RPMI7951 (cell line): ENCODE data around the gene LGI2. TPM values are rescaled to one million over a fixed set of nuclear protein-coding genes. Genes with fewer than 3 reads are reported as not detected.

Experiments used
- DNase-seq: peaks from one replicate; pipeline ENCODE4 v3.0.0-alpha.2; 2012; ENCODE audit warnings: low read depth
- total RNA-seq: library from RNA; depleted of rRNA; stranded (reverse); fragments of >200 nt; shearing (Covaris generic); gene quantifications from 2 replicates; pipeline ENCODE4 v1.2.3, GENCODE V29; 2014

LGI2 gene
- total RNA-seq, 1 experiment from 2014 or later: not detected

DNA sequence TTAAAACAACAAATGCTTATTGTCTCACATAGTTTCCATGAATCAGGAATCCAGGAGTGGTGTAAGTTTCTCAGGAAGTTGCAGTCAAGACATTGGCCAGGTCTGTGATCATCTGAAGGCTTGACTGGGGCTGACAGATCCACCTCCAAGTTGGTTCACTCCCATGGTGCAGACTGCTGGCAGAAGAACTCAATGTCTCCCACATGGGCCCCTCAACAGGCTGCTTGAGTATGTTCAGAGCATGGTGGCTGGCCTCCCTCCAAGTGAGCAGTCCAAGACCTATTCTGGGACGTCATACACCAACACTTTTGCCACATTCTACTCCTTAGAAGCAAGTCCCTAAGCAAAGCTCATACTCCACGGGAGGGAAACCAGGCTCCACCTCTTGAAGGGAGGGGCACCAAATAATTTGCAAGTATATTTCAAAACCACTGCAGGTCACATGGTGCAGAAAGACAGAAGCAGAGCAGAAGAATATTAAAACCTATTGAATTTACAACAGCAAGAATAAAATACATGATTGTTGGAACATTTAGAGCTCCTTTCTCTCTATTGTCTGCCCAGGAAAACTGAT lies 35.3 kb downstream of the LGI2 start:
- no peak for DNase-seq

DNA sequence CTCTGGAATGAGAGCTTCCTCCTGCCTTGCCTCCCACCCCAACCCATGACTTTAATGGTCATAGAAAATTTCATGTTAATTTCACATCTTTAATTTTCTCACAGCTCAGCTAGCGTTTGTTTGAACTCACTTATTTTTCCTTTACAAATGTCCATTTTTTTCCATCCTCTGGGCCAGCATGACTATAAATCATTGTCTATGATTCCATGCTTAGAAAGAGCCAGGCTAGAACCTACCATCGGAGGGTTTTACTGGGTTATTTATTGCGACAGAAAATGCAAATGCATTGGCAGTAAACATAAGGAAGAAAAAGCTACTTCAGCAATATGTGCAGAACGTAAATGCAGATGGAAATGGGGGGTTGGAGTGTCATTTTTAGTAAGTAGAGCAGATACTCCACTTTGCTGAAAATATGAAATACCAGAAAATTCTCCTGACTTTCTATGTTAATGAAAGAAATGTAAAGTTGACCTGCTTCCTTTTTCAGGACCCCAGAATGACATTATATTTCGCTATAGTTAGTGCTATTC lies 37.1 kb downstream of the LGI2 start:
- no peak for DNase-seq

DNA sequence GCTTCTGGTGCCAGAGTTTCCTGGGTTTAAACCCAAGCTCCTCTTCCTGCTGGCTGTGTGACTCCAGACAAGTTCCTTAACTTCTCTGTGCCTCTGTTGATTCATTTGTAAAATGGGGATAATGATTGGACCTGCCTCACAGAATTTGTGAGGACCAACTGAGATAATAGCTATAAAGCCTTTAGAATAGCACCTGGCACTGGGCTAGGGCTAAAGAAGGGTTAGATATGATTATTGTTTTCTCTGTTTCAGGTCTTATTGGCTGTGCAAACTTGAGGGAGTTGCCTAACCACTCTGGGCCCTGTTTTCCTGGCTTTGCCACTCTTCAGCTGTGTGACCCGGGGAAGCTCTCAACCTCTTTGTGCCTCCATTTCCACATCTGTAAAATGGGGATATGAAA lies 37.8 kb downstream of the LGI2 start:
- DNase-seq: no peak

DNA sequence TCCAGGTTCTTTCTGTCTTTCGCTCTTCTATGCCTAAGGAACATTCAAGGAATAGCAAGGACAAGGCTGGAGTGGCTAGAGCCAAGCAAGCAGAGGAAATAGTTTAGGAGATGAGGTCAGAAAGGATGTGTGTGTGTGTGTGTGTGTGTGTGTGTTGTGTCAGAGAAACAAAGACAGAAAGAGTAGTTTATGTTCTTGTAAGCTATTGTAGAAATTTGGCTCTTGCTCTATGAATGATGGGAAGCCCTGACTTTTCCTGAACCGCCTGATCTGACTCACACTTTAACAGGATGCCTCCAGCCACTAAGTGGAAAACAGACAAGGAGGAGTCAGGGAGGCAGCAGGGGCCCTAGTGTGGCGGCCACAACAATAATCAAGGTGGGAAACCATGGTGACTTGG lies 39.7 kb downstream of the LGI2 start:
- DNase-seq: peak; percentile 41

DNA sequence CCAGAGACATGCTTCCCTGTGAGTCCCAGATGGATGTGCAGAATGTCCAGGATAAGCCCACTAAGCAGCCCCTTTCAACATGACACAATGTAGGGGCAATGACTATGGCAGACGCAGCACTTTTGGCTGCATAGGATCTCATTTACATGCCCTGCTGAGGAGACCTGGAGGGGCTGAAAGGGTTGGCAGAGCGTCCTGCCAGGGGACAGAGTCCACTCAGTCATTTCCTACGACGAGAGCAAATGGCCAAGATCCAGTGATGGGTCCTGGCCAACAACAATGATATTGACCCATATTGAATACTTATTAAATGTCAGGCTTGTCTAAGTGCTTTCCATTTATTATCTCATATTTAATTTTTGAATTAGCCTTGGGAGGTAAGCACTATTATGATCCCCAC lies 41.4 kb downstream of the LGI2 start:
- DNase-seq: no peak

DNA sequence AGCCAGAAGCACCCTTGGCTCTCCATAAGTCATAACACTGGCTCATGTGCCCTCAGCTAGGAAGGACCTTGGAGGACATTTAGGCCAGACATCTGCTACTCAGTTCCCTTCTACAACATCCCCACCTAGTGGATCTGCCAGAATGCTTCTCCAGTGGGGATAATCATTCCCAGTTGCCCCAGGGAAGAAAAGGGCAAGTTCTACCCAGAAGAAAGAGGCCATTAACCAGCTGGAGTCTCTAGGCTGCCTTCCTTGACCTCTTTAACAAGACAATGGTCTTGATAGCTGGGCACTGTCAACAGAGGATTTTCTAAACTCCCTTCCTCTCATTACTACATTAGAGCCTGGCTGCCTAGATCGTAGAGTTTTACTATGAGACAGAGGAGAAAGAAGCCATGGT lies 42.0 kb downstream of the LGI2 start:
- peak; percentile 59 for DNase-seq

DNA sequence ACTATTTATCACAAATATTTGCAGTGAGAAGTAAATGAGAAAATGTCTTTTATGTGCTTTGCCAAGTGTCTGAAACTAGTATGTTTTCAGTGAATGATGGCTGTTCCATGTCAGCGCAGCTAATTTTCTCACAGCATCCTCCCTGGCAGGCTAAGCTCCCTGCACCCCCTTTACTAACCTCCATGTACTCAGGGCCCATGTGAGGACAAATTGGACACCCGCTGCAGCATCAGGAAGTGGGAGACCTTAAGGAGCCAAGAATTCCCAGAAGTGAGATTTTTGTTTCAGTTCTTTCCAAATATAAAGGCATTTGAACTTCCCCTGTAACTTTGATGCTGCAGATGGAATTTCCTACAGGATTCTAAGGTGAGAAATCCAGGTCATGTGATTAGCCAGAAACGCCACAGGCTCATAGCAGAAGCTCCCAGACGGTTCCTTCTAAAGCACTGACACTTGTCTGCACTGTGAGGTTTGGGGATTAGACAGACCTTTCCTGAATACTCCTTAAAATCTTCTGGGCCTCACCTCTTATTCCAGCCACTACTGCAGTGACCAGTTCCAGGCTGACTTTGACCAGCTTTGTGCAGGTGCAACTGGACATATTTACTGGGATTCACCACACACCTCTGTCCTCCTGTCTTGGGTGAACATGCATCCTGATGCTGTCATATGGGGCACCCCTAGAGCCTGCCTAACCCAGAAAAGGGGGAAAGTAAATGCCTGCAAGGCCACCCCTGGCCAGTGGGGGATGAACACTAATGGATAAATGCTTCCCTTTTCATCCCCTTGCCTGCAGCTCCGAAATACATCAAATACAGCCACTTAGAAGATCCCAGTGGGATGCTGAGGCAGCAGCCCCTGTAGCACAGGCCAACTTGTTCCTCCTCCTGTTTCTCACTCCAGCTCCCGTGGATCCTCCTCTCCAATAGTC lies 45.9 kb downstream of the LGI2 start:
- DNase-seq: no peak

DNA sequence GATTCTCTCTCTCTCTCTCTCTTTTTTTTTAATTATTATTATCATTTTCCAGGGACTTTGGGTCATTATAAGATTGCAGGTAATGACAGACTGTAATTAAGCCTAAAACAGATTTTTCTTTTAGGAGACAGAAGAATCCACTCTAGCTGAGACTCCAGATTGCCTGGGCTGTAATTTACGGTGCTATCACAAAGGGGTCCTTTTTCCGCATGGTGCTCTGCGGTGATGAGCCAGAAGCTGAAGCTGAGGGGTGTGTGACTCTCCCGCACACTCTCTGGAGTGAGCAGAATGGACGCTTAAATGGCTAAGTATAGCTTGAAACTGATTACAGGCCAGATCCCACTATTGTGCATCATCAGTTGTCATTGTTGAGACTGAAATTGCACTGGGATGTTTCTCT lies 50.0 kb downstream of the LGI2 start:
- no peak for DNase-seq

DNA sequence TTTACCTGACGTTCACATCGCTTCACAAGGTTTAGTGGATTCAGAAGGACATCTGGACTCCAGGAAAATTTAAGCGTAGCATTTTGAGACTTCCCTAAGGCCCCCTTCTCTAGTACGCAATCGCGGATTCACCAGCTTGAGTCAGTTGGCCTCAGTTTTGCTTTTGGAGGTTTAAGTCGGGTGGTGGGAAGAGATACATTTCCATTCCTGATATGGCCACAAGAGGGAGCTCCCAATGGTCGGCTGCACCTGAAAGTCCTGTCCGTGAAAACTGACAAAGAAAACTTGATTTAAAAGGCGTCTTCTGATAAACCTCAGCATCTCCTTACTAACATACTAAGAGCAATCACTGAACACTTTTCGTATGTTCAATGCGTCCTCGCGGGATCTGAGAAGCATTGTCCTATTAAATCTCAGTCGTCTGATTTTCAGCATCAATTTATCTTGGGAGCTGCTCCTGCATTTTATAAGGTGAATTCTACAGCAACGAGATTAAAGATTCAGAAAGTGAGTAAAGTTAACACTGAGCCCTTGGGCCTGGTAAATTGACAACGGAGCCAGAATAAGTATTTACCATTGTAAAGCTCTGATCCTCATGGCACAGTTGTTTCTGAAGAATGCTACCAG lies 50.6 kb downstream of the LGI2 start:
- peak; percentile 51 for DNase-seq

DNA sequence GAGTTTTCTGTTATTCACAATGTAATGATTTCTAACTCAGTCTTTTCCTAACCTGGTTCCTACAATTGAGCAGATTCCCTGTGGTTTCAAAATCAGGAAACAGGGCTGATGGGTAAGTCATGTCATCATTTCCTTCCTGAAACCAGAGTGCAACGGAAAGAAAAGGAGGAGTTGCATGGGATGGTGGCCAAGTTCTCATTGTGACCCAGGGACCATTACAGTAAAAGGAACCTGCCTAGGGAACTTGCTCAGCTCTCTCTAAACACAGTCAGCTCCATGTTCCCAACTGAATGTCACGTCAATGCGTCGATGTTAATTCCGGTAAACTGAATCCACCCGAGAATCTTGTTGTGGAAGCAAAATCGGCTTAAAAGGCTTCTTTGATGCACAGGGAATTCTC lies 51.2 kb downstream of the LGI2 start:
- DNase-seq: peak; percentile 16

DNA sequence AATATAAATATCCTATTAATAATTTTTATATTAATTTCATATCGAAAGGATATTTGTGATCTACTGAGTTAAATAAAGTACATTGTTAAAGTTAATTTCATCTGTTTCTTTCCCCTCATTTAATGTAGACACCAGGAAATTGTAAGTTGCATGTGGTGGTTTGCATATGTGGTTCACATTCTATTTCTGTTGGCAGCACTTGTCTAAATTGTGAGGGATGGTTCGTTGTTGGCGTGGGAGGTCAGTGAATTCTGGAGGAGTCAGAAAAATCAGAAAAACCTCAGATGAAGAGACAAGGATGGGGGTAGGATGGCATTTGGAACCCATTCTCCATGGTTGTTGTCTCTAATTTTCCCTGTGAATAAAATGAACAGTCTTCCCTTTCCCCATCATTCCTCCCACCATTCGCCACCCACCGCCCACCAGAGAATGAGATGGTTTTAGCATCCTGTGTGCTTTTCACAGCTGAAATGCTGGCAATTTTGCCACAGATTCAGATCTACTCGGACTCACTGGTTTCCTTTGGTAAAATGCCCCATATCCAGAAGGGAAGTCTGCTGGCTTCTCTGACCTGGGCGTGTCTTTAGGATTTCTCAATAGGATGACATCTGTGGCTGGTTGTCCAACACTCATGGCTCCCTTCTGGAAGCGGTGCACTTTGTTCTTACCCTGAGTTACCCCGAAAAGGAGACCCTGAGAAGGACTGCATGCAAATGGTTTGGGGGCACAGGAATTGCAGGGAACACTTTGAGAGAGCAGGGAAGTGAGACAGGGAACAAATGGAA lies 52.3 kb downstream of the LGI2 start:
- DNase-seq: peak; percentile 71

DNA sequence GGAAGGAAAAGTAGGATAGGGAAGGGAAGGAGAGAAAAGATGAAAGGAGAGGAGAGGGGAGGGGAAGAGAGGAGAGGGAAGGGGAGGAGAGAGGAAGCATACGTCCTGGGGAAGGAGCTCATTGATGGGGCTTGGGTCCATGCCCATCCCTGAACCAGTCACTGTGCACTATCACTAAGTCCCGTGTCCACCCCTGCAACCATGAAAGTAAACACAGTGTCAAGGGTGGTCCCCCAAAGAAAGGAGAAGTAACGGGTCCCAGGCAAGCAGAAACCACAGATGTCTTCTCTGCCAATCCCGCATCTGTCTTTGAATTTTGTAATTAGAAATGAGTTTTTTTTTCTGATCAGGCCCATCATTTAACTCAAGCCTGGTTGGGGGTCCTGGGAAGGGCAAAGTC lies 55.2 kb downstream of the LGI2 start:
- DNase-seq: no peak

DNA sequence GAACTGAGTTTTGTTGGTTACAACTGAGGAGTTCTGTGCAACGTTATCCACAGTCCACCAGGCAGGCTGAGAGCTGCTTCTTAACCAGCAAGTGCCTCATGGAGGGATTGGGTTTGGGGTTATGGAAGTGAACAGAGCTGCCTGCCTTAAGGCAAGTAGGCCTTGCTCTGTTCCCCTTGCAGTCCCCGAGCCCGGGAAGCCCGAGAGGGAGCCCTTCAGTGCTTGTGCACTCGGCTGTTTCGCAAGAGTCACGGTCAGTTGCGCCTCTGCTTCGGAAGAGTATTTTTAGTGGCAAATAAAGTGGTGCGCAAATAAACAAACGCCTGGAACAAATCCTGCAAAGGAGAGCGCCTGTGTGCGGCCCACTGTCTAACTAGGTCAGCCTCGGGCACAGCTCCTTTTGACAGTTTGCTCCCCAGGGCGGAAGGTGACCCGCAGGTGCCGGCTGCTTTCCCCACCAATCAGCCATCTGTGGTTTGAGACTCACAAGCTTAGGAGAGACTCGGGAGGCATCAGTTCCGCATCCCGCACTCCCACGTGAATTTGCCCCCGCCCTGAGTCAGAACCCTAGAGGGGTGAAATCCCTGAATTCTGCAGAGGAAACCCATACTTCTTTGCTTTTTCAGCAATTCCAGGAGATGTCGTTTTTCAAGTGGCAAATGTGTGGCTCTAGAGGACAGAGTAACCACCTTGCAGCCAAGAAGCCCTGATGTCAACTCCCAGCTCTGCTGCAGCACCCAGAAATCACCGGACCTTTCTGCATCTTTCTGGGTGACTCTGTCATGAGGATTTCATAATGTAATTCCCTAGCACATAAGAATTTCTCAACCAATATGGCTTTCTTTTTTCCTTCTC lies 56.8 kb downstream of the LGI2 start:
- peak; percentile 65 for DNase-seq

DNA sequence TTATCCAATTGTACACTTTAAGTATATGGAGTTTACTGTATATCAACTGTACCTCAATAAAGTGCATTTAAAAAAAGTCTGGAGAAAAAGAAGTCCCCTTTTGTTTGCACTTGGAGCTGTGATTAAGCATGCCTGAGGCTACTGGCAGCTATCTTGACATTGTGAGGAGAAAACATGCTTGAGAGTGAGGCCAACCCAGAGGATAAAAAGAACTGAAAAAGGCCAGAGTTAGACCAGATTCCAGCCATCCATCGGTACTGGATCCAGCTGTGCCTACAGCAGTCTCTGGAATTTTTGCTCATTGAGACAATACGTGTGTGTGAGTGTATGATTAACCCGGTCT lies 57.4 kb downstream of the LGI2 start:
- DNase-seq: peak; percentile 87

DNA sequence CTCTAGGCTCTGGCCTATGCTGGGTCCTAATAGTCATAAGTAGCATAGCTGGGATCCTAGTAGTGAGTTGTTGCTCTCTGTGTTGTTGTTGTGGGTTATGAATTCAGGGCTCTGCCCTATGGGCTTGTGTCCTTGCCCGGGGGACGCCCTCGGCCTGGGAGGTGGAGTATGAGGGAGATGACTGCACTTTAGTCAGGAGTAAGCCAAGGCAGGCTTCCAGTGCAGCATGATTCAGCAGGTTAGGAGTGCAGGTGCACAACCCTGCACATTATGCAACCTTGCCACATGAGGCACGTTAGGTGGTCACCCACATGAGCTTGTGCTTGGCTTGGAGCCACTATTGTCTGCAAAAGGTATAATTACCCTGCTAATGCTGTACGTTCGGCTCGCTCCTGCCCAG lies 59.6 kb downstream of the LGI2 start:
- DNase-seq: no peak

DNA sequence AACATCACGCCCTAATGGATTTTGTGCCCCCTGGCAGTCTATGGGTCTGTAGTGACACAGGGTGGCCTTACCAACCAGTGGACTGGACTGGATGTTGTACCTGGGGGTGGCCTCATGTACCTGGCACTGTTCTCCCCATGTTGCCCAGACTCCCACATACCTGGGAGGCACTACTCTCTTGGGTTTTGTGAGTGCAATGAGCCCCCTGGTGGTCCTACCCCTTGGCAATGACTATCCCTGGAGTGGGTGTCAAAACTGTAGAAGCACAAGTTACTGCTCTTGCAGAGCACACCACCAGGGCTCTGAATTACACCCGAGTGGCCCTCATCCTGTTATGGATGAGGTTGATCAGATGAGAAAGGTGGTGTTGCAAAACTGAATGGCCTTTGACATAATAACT lies 60.1 kb downstream of the LGI2 start:
- no peak for DNase-seq

DNA sequence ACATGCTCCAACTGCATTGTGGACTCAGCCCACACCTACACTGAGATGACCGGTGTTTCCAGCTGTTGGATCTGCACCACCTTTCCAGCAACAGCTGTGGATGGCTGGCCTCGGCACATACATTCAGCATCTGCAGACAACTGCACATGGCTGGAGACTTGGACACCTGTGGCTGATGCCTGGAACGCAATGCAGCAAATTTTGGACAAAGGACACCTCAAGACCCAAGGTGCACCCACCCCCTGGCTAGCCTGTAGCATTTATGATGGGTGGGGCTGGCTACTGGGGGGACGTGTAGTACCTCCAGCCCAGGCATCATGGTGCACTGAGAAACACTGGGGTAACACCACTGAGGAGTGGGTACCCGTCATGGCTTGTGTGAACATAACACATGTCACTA lies 60.6 kb downstream of the LGI2 start:
- no peak for DNase-seq

DNA sequence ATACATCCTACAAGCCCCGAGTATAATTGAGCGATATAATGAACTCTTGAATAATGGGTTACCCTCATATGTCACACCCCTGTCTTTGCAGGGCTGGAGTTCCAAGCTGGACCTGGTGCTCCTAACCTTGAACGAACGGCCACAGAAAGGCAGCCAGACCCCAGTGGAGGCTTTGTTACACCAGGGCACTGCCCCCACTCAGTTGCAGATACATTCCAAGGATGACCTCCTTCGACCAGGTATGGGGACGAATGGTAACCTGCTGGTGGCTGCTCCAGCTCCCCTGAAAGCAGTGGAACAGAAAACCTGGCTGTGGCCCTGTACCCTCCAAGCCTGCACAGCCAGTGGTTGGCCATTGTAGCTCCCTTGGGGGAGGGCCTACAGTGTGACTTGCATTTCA lies 61.3 kb downstream of the LGI2 start:
- DNase-seq: no peak

DNA sequence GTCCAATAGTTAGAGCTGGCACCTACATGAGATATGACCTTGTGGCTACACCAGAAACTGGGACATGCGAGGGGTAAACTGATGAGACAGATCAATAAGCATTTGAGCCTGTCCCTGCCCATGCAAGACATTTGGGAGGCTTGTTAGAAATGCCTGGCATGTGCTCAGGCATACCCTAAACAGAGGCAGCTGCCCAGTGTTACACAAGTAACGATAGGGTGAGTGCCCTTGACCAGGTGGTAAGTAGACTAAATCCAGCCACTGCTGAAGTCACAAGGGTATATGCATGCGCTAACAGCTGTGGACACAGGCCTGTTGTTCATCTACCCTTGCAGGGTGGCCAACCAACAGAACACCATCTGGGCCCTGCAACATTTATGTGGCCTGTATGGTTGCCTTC lies 61.8 kb downstream of the LGI2 start:
- no peak for DNase-seq

DNA sequence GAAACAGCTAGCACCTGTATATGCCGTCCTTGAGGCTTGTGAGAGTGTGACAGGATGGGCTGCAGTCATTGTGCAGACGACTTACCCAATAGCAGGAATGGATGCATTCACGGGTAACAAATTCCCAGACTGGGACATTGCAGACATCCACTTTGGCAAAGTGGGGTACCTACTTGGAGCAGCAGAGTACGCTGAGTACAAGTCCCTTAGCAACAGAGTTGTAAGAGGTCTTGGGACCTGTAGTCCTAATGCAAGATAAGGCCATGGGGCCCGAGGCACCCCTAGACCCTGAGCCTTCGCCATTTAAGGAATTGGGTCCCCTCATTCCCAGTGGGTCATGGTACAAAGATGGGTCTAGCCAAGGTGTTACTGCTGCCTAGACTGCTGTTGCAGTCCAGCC lies 62.5 kb downstream of the LGI2 start:
- no peak for DNase-seq

DNA sequence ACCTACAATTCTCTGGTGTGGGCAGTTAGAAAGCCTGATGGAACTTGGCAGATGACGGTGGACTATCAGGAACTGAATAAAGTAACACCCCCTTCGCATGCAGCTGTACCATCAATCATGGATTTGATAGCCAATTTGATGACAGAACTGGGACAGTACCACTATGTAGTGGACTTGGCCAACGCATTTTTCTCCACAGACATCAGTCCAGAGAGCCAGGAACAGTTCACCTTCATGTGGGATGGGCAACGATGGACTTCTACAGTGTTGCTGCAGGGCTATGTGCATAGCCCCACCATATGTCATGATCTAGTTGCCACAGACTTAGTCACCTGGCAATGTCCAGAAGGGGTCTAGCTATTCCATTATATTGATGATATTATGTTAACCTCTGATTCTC lies 63.4 kb downstream of the LGI2 start:
- no peak for DNase-seq
